Astrocyte (in vitro differentiated cells and primary cell): Measurements from ENCODE around the gene HES3. TPM values are rescaled to one million over a fixed set of nuclear protein-coding genes. Genes with fewer than 3 reads are reported as not detected.

ENCODE experiments used
- DNase-seq: peaks from one replicate; pipeline ENCODE4 v3.0.0-alpha.2; 2010; ENCODE audit warnings: low read depth
- FAIRE-seq: peaks from 2 replicates; lab custom pipeline; 2011; peaks lifted over from hg19 to GRCh38; lab: Jason Lieb, UNC
- H2AFZ ChIP-seq: 2 replicates; pipeline ENCODE4 v1.6.0; 2012; ENCODE audit warnings: low read depth, low read length, inconsistent platforms
- H3K27ac ChIP-seq: 2 replicates; pipeline ENCODE4 v1.5.1; 2011; ENCODE audit warnings: low read depth, low read length, inconsistent platforms
- H3K27me3 ChIP-seq: 2 replicates; pipeline ENCODE4 v1.6.0; 2011; ENCODE audit warnings: low read length, inconsistent platforms; ENCODE audit not compliant: insufficient read depth
- H3K36me3 ChIP-seq: 2 replicates; pipeline ENCODE4 v1.5.1; 2011; ENCODE audit warnings: low read length, inconsistent platforms; ENCODE audit not compliant: insufficient read depth
- H3K4me1 ChIP-seq: 2 replicates; pipeline ENCODE4 v1.5.1; 2011; ENCODE audit warnings: low read length, inconsistent platforms; ENCODE audit not compliant: insufficient read depth
- H3K4me2 ChIP-seq: 2 replicates; pipeline ENCODE4 v1.6.0; 2012; ENCODE audit warnings: low read length, inconsistent platforms
- H3K4me3 ChIP-seq: 2 replicates; pipeline ENCODE4 v1.5.1; 2011; ENCODE audit warnings: low read depth, mild to moderate bottlenecking, low read length, inconsistent platforms; ENCODE audit not compliant: insufficient read depth
- H3K79me2 ChIP-seq: 2 replicates; pipeline ENCODE4 v1.6.0; 2012; ENCODE audit warnings: mild to moderate bottlenecking, low read length, inconsistent platforms; ENCODE audit not compliant: insufficient read depth
- H3K9ac ChIP-seq: 2 replicates; pipeline ENCODE4 v1.6.0; 2012; ENCODE audit warnings: mild to moderate bottlenecking, low read length, inconsistent platforms
- H3K9me3 ChIP-seq: 2 replicates; pipeline ENCODE4 v1.5.1; 2012; ENCODE audit warnings: low read depth, mild to moderate bottlenecking, low read length, inconsistent platforms; ENCODE audit not compliant: insufficient read depth
- H4K20me1 ChIP-seq: 2 replicates; pipeline ENCODE4 v1.6.0; 2012; ENCODE audit warnings: low read length, inconsistent platforms; ENCODE audit not compliant: insufficient read depth
- H3K27ac Mint-ChIP-seq: one replicate; pipeline ENCODE4 v1.8.0; 2021; ENCODE audit warnings: mild to moderate bottlenecking, mixed read lengths; ENCODE audit not compliant: unreplicated experiment
- H3K27me3 Mint-ChIP-seq: one replicate; pipeline ENCODE4 v1.8.0; 2021; ENCODE audit warnings: low read depth, mixed read lengths; ENCODE audit not compliant: unreplicated experiment
- H3K36me3 Mint-ChIP-seq: one replicate; pipeline ENCODE4 v1.8.0; 2021; ENCODE audit warnings: low read depth, mixed read lengths; ENCODE audit not compliant: unreplicated experiment
- H3K4me1 Mint-ChIP-seq: one replicate; pipeline ENCODE4 v1.8.0; 2021; ENCODE audit warnings: low read depth, mixed read lengths; ENCODE audit not compliant: unreplicated experiment
- H3K4me3 Mint-ChIP-seq: one replicate; pipeline ENCODE4 v1.8.0; 2021; ENCODE audit warnings: mild to moderate bottlenecking, moderate library complexity, mixed read lengths; ENCODE audit not compliant: unreplicated experiment
- H3K9me3 Mint-ChIP-seq: one replicate; pipeline ENCODE4 v1.8.0; 2021; ENCODE audit warnings: mild to moderate bottlenecking, mixed read lengths; ENCODE audit not compliant: unreplicated experiment
- CTCF ChIP-seq: IDR thresholded peaks from 2 replicates; pipeline ENCODE4 v1.5.1; 2011; ENCODE audit warnings: low read depth, mild to moderate bottlenecking, inconsistent platforms, low read length, moderate library complexity; ENCODE audit not compliant: insufficient read depth
- EZH2 ChIP-seq: IDR thresholded peaks from 2 replicates; pipeline ENCODE4 v1.6.1; 2012; ENCODE audit warnings: mild to moderate bottlenecking, low read length, inconsistent platforms; ENCODE audit not compliant: insufficient read depth
- total RNA-seq: library from RNA; stranded (reverse); gene quantifications from 2 replicates; pipeline ENCODE4 v1.2.1, GENCODE V29; 2021

The HES3 gene
- total RNA-seq, 1 donor from 2014 or later = not detected

DNA sequence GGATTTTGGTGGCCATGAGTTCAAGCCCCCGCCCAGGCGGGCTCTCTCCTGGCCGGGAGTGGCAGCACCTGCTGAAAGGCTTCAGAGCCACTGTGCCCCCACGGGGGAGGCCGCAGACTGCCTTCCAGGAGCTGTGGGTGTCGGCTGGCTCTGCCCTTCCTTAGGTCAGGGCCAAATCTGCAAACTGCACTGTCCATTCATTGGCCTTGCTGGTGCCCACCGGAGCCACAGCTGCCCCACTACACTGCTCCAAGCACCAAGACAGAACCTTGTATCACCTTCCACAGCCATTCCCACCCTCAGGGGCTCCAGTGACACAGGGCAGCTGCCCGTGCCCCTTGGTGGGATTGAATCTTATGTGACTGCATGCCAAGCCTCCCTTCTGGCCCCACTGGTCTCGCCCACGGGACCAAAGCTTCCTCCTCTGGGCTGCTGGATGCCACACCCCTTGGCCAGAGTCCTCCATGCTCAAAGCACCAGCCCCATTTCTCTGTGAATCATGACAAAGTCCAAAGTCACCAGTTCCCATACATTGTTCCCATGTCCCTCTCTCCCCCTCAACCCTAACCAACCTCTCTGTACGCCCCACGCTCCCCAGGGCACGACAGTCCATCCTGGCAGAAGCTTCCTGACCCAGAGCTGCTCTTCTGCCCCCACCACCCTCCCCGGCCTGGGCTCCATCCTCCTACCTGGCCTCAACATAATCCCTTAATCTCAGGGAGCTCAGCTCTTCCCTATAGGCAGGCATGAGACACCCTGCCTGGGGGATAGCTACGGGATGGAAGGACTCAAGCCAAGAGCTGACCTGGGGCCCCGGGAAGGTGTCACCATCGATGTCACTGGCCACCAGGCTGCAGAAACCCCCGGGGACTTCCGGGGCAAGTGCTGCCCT lies 37.8 kb downstream of the HES3 start:
- Histone ChIP-seq H4K20me1 (peaks cover 9% of the 10 kb centered on the region), H3K36me3 (no peaks in the 10 kb centered on the region), H3K4me2 (no peak overlapping the region), H3K9ac (no peak overlapping the region), H3K4me1 (peaks cover 2% of the 10 kb centered on the region), H2AFZ (no peak overlapping the region), H3K27ac (no peak overlapping the region), H3K27me3 (no peaks in the 10 kb centered on the region), H3K9me3 (no peaks in the 10 kb centered on the region), H3K4me3 (no peak overlapping the region), H3K79me2 (no peaks in the 10 kb centered on the region)
- Mint-ChIP-seq H3K36me3 (peaks cover 13% of the 10 kb centered on the region), H3K4me3 (no peak overlapping the region), H3K27me3 (no peaks in the 10 kb centered on the region), H3K4me1 (no peaks in the 10 kb centered on the region), H3K9me3 (no peaks in the 10 kb centered on the region), H3K27ac (no peak overlapping the region)
- no peak for FAIRE-seq
- no peak for DNase-seq
- no peak for TF ChIP-seq CTCF
- no peak for TF ChIP-seq EZH2

- Histone ChIP-seq H3K79me2 (no peaks in the 10 kb centered on the region), H3K4me3 (no peak overlapping the region), H3K27me3 (no peaks in the 10 kb centered on the region), H3K9ac (no peak overlapping the region), H3K36me3 (no peaks in the 10 kb centered on the region), H3K27ac (no peak overlapping the region), H4K20me1 (peaks cover 15% of the 10 kb centered on the region), H2AFZ (no peak overlapping the region), H3K4me2 (no peak overlapping the region), H3K9me3 (no peaks in the 10 kb centered on the region), H3K4me1 (no peaks in the 10 kb centered on the region)
- Mint-ChIP-seq H3K4me1 (no peaks in the 10 kb centered on the region), H3K4me3 (no peak overlapping the region), H3K27me3 (no peaks in the 10 kb centered on the region), H3K9me3 (no peaks in the 10 kb centered on the region), H3K36me3 (peaks cover 17% of the 10 kb centered on the region), H3K27ac (no peak overlapping the region)
- DNase-seq (no peak), FAIRE-seq (no peak)
- TF ChIP-seq CTCF (no peak), EZH2 (no peak)
Measured at GRCh38 chr1:6282577-6283270, 38.7 kb downstream of the HES3 start.
